ENCODE measurements around the gene TRIO.

DNA sequence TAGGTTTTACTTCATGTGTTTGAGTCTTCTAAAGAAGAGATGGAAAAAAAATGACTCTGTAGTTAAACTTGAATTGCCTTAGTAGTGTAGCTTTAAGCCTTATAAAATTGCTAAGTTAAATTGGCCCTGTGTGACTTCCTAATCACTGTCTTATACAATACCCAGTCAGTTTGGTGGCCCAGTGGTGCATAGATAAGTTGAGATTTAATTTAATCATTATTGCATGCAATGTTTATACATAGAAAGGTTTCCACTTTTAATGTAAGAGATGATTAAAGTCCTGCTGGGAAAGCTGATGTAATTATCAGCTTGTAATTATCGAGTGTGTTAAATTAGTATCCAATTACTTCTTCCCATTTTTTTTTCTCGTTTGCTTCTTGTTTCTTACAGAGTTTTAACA, 187.1 kb downstream of the TRIO start:
- no peak for TF ChIP-seq EZH2 (IDR thresholded peaks at IDR 0.05; ENCODE audit: borderline replicate concordance)
- TF ChIP-seq, protein P1, sequence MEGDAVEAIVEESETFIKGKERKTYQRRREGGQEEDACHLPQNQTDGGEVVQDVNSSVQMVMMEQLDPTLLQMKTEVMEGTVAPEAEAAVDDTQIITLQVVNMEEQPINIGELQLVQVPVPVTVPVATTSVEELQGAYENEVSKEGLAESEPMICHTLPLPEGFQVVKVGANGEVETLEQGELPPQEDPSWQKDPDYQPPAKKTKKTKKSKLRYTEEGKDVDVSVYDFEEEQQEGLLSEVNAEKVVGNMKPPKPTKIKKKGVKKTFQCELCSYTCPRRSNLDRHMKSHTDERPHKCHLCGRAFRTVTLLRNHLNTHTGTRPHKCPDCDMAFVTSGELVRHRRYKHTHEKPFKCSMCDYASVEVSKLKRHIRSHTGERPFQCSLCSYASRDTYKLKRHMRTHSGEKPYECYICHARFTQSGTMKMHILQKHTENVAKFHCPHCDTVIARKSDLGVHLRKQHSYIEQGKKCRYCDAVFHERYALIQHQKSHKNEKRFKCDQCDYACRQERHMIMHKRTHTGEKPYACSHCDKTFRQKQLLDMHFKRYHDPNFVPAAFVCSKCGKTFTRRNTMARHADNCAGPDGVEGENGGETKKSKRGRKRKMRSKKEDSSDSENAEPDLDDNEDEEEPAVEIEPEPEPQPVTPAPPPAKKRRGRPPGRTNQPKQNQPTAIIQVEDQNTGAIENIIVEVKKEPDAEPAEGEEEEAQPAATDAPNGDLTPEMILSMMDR (IDR thresholded peaks at IDR 0.05; ENCODE audit: poor library complexity), result no peak
